ENCODE results near the gene LNX1.

LNX1 gene

DNA sequence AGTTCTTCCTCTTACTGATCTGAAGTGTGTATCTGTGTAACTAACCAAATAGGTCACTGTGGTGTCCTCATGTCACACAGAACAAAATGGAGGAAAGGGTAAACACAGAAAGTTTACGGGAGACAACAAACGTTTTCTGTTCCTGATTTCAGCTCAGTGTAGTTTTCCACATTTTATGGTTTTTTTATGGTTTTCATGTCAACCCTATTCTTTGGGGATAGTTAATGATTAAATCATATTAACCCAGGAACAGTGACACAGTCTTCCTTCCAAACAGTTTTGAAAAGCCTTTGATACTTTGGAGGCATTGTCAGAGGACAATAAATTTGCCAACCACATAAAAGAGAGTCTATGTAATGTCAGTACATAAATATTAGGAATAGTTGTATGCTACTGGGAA, 4.2 kb downstream of the LNX1 start:
- no peak for DNase-seq (ENCODE audit: low read depth)
- no peak overlapping the region for H3K4me3 ChIP-seq (ENCODE audit: control insufficient read depth, low read depth, low read length)
- TF ChIP-seq, protein P1, sequence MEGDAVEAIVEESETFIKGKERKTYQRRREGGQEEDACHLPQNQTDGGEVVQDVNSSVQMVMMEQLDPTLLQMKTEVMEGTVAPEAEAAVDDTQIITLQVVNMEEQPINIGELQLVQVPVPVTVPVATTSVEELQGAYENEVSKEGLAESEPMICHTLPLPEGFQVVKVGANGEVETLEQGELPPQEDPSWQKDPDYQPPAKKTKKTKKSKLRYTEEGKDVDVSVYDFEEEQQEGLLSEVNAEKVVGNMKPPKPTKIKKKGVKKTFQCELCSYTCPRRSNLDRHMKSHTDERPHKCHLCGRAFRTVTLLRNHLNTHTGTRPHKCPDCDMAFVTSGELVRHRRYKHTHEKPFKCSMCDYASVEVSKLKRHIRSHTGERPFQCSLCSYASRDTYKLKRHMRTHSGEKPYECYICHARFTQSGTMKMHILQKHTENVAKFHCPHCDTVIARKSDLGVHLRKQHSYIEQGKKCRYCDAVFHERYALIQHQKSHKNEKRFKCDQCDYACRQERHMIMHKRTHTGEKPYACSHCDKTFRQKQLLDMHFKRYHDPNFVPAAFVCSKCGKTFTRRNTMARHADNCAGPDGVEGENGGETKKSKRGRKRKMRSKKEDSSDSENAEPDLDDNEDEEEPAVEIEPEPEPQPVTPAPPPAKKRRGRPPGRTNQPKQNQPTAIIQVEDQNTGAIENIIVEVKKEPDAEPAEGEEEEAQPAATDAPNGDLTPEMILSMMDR (conservative IDR thresholded peaks at IDR 0.05; ENCODE audit: control insufficient read depth, insufficient read depth, low read depth, low read length): no peak

DNA sequence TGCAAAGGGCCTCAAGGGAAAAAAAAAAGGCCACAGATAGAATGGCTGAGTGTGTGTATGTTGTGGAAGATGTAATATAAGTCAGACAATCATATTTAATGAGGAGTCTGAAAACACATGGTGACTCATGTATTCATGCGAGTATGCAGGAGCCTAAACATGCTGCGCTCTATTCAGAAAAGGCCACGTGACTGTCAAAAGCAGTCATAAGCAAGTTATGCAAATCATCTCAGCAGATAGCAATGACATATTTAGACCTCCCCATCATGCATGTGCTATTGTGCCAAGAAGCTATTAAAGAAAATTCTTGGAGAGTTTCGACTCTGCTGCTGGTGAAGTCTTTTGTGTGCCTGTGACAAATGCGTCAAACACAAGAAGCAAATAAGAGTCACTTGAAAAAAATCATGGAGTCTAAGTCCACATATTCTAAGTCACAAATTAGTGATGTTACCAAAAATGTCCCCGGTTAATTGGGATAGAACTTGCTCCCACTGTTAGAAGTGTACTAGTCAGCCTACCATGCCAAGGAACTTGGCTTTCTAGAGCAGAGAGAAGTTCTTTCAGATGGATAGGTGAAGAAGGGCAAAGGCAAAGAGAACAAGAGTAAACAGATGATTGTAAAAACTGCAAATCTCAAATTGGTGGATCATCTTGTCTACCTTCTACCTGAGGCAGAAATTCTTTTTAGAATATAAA, 5.0 kb downstream of the LNX1 start:
- DNase-seq (ENCODE audit: low read depth): peak; percentile 93
- TF ChIP-seq, protein P1 (conservative IDR thresholded peaks at IDR 0.05; ENCODE audit: control insufficient read depth, insufficient read depth, low read depth, low read length): no peak

DNA sequence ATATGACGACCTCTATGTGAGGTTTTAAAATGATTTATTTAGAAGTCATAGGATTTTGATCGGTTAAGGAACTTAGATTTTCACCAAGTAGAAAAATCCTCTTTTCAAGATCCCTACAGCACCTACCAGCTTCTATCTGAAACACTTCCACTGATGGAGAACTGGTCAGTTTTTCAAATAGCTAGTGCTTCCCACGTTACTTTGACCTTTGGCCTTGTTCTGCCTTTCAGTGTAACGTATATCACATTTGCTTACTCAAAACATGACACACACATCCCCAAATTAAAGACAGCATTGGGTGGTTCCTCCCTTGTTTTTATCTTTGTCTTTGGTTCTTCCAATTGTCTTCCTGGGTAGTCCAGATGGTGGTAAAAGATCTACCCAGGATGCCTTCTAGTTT, 6.6 kb downstream of the LNX1 start:
- TF ChIP-seq, protein P1 (conservative IDR thresholded peaks at IDR 0.05; ENCODE audit: control insufficient read depth, insufficient read depth, low read depth, low read length): no peak
- no peak overlapping the region for H3K4me3 ChIP-seq (ENCODE audit: control insufficient read depth, low read depth, low read length)
- DNase-seq (ENCODE audit: low read depth): peak; percentile 29

More for the DNA sequence above, 5.0 kb downstream of the LNX1 start:
- H3K4me3 ChIP-seq (ENCODE audit: control insufficient read depth, low read depth, low read length): no peak overlapping the region

DNA sequence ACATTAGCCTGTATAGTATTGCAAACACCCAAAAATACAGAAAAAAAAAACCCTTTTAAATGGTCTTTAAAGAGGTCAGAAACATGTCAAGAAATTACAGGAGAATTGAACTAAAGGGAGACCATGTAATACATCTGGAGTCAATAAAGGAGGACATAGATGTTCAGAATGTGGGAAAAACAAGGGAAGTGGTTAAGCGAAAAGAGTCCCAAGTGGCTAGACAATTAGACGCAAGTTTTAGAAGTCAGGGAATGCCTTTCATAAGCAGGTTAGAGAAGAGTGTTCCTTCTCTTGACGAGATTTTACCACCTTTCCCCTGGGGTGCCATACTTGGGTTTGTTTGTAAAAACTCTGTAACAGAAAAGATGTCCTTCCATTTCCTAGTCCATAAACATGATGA, 7.8 kb downstream of the LNX1 start:
- peak; percentile 85 for DNase-seq (ENCODE audit: low read depth)
- TF ChIP-seq, protein P1 (conservative IDR thresholded peaks at IDR 0.05; ENCODE audit: control insufficient read depth, insufficient read depth, low read depth, low read length): no peak

DNA sequence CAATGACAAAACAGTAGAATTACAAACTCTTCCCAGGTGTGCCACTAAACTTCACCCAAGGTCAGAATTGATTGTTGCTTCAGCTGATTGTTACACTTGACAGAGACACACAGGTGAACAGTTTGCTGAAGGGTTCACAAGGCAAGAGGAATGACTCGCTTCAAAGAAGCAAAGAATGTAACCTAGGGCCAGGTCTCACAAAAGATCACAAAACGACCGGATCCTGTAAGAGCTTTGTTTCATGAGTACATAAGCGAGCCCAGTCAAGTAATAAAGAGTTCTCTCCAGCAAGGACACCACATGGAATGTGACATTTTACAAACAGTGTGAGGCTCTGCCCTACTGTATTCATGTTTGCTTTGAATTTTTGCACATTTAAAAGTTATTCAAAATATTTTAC, 9.1 kb downstream of the LNX1 start:
- TF ChIP-seq, protein P1 (conservative IDR thresholded peaks at IDR 0.05; ENCODE audit: control insufficient read depth, insufficient read depth, low read depth, low read length): no peak
- DNase-seq (ENCODE audit: low read depth): no peak

More for the DNA sequence above, 7.8 kb downstream of the LNX1 start:
- no peak overlapping the region for H3K4me3 ChIP-seq (ENCODE audit: control insufficient read depth, low read depth, low read length)

DNA sequence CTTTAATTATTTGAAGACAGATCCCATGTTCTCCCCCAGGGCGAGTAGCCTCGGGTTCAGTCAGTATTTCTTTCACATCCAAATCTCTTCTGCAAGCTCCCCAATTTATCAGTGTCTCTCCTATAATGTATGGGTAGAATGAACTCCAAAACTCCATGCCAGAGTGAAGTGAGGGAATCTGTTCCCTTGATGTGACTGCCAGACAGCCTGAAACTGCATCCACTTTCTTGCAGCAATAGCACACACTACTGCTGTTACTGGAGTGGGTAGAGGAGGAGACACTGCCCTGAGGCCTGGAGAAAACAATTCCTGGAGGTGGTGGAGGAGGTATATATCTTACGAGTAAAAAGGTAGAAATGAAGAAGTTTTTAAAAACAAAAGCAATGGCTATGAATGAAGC, 11.0 kb downstream of the LNX1 start:
- TF ChIP-seq, protein P1 (conservative IDR thresholded peaks at IDR 0.05; ENCODE audit: control insufficient read depth, insufficient read depth, low read depth, low read length): no peak
- no peak overlapping the region for H3K4me3 ChIP-seq (ENCODE audit: control insufficient read depth, low read depth, low read length)
- no peak for DNase-seq (ENCODE audit: low read depth)

More for the DNA sequence above, 9.1 kb downstream of the LNX1 start:
- H3K4me3 ChIP-seq (ENCODE audit: control insufficient read depth, low read depth, low read length): no peak overlapping the region

Measured in fibroblast of mammary gland (primary cell).